OCI-M2 (cell line): ENCODE measurements around the gene PDZD2.
"Not testable (repeated sequence)": the region's sequence is repeated elsewhere in the genome, so short reads cannot be mapped to it uniquely, and the experiment has no call there.

Experiments
- DNase-seq: peaks from one replicate; lab custom pipeline; 2025; ENCODE audit not compliant: unreplicated experiment; lab: John Stamatoyannopoulos, UW

Gene PDZD2

GRCh38 chr5:31688515-31689092 lies 49.7 kb downstream of the PDZD2 start:
- no peak for DNase-seq

- DNase-seq = not testable (repeated sequence)
Observed at GRCh38 chr5:31691408-31691807, 52.5 kb downstream of the PDZD2 start.

GRCh38 chr5:31692561-31693221 lies 53.8 kb downstream of the PDZD2 start:
- no peak for DNase-seq

GRCh38 chr5:31698673-31699072 lies 59.7 kb downstream of the PDZD2 start:
- DNase-seq = no peak

GRCh38 chr5:31701642-31702299 lies 62.8 kb downstream of the PDZD2 start:
- DNase-seq = no peak

- no peak for DNase-seq
Observed at GRCh38 chr5:31702712-31703111, 63.8 kb downstream of the PDZD2 start.

- no peak for DNase-seq
Observed at GRCh38 chr5:31703757-31704156, 64.8 kb downstream of the PDZD2 start.

GRCh38 chr5:31706186-31706585 lies 67.3 kb downstream of the PDZD2 start:
- DNase-seq = no peak

- no peak for DNase-seq
Observed at GRCh38 chr5:31707329-31707728, 68.4 kb downstream of the PDZD2 start.

GRCh38 chr5:31708089-31708488 lies 69.2 kb downstream of the PDZD2 start:
- no peak for DNase-seq

GRCh38 chr5:31711363-31711762 lies 72.4 kb downstream of the PDZD2 start:
- DNase-seq = no peak

GRCh38 chr5:31711935-31712592 lies 73.1 kb downstream of the PDZD2 start:
- DNase-seq = no peak

- DNase-seq = no peak
Observed at GRCh38 chr5:31717561-31717960, 78.6 kb downstream of the PDZD2 start.

GRCh38 chr5:31720004-31720403 lies 81.1 kb downstream of the PDZD2 start:
- DNase-seq = no peak

- DNase-seq = no peak
Observed at GRCh38 chr5:31720811-31721345, 81.9 kb downstream of the PDZD2 start.

GRCh38 chr5:31722111-31722510 lies 83.2 kb downstream of the PDZD2 start:
- DNase-seq = no peak

GRCh38 chr5:31725996-31726395 lies 87.1 kb downstream of the PDZD2 start:
- DNase-seq = no peak

GRCh38 chr5:31726952-31727351 lies 88.0 kb downstream of the PDZD2 start:
- no peak for DNase-seq

GRCh38 chr5:31728039-31728438 lies 89.1 kb downstream of the PDZD2 start:
- DNase-seq = no peak

- DNase-seq = not testable (repeated sequence)
Observed at GRCh38 chr5:31728806-31729205, 89.9 kb downstream of the PDZD2 start.

- DNase-seq = no peak
Observed at GRCh38 chr5:31730139-31730538, 91.2 kb downstream of the PDZD2 start.

- DNase-seq = no peak
Observed at GRCh38 chr5:31731016-31731415, 92.1 kb downstream of the PDZD2 start.
